Omental fat pad (tissue), 4 donors: Measurements from ENCODE around the gene PLCXD3. TPM values are rescaled to one million over a fixed set of nuclear protein-coding genes. Genes with fewer than 3 reads are reported as not detected.

Source experiments
- ATAC-seq: fragments of 150-250 bp; one replicate; pipeline ENCODE4 v1.9.1; 2016; ENCODE audit warnings: mild to moderate bottlenecking, moderate library complexity; ENCODE audit not compliant: low FRiP score
- DNase-seq: peaks from one replicate; pipeline ENCODE4 v3.0.0-alpha.2; 2019; ENCODE audit warnings: low spot score
- total RNA-seq, 4 donors: library from RNA; depleted of rRNA; stranded (reverse); fragments of >200 nt; gene quantifications; one replicate each; pipeline ENCODE4 v1.1.0, GENCODE V29; 2016
- TF ChIP-seq, protein P1 (sequence below), 3 donors: fragments of 450-650 bp; IDR thresholded peaks; one replicate each; pipeline ENCODE4 v1.5.1; 2016 to 2017; ENCODE audit warnings: antibody characterized with exemption in 3 of 3, mild to moderate bottlenecking in 3 of 3, moderate library complexity in 2 of 3

PLCXD3 gene
- total RNA-seq, 4 donors from 2014 or later: 2.5 to 12.1 (median 6.4) TPM

DNA sequence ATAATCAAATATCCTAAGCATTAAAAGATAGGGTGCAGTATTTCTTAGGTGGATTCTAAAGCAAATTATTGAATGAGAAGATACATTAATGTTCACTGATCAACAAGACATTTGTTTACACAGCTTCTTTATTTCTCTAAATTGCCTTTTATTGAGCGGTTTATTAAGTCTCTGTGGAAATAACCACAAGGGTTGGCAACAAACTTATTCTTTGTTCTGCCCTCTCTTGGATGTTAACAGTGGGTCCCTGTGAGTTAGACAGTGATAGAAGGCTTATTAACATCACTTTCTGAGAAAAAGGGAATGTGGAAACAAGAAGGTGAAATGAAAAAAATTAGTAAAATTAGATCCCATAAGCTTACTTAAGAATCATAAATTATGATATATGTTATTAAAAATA is 214.3 kb downstream of the PLCXD3 start:
- TF ChIP-seq, protein P1, sequence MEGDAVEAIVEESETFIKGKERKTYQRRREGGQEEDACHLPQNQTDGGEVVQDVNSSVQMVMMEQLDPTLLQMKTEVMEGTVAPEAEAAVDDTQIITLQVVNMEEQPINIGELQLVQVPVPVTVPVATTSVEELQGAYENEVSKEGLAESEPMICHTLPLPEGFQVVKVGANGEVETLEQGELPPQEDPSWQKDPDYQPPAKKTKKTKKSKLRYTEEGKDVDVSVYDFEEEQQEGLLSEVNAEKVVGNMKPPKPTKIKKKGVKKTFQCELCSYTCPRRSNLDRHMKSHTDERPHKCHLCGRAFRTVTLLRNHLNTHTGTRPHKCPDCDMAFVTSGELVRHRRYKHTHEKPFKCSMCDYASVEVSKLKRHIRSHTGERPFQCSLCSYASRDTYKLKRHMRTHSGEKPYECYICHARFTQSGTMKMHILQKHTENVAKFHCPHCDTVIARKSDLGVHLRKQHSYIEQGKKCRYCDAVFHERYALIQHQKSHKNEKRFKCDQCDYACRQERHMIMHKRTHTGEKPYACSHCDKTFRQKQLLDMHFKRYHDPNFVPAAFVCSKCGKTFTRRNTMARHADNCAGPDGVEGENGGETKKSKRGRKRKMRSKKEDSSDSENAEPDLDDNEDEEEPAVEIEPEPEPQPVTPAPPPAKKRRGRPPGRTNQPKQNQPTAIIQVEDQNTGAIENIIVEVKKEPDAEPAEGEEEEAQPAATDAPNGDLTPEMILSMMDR (IDR thresholded peaks at IDR 0.05): no peak
- ATAC-seq (no peak), DNase-seq (no peak)

DNA sequence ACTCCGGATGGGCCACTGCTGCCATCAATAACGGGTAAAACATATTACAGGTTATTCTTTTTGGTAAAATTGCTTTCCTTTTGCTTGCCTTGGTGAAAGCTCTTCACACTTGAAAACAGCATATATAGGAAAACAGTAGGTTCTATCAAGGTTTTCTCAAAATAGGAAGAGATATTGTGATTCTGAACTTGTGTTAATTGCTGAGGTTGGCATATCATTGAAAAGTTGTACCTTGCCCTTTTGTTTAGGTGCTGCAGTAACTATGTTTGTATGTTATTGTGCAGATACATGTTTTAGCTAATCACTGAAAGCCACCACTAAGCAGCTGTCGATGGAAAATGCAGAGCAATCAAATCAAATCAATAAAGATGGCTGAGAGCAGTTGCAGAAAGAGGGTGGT is 219.1 kb downstream of the PLCXD3 start:
- DNase-seq: no peak
- TF ChIP-seq, protein P1 (IDR thresholded peaks at IDR 0.05): no peak
- no peak for ATAC-seq

DNA sequence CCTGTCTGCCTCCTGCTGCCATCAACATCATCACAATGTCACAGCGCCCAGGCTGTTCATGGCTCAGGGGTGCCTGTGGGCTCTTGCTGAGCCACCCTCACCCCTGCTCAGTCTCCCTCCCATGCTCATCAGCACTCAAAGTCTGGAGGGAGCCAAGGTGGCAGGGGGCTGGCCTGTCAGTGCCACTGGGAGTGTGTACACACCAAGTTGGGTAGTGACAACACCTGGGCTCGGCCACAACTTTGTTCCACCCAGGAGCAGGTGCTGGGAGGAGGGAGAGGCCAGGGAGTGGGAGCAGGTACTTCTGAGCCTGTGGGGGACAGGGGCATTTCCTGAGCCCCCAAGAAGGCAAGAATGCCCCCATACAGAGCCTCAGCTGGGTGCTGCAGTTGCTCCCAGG is 219.6 kb downstream of the PLCXD3 start:
- DNase-seq: no peak
- TF ChIP-seq, protein P1 (IDR thresholded peaks at IDR 0.05): no peak
- no peak for ATAC-seq

DNA sequence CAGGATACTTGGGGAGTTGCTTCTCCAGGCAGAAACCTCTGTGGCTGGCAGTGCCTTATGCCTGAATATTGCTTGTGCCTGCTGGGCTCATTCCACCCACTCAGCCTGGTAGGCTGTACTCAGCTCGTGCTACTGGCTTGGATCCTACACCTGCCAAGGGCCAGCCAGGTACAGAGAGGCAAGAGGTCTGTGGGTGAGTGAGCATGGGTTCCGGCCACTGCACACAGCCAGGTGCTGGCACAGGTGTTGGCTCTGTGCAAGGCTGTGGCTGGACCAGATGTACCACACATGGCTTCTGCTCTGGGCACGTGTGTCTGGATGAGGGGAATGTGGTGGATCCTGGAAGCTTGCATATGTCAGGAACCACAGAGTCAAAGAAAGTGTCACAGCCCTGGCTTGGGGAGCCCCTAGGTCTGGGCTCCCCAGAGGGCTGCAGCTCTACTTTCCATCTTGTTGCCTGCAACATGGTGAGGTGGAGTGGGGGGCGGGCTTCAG is 220.4 kb downstream of the PLCXD3 start:
- TF ChIP-seq, protein P1 (IDR thresholded peaks at IDR 0.05): no peak
- no peak for DNase-seq
- no peak for ATAC-seq

DNA sequence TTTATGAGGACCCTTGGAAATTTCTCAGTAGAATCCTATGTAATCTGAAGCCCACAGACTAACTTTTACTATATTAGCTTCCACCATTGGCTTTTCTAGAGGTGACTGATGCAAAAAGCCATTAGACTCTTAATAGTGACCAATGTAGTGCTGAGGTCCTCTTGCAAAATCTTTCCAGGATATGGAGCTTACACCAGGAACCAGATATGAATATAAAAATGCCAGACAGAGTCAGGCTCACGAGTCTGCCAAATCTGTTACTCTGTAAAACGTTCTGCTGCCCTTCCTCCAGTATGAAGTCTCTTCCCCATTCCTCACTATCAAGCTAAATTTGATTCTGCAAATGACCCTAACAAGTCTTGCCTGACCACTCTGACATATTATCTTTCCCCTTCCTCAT is 223.7 kb downstream of the PLCXD3 start:
- no peak for ATAC-seq
- no peak for DNase-seq
- TF ChIP-seq, protein P1 (IDR thresholded peaks at IDR 0.05): no peak

DNA sequence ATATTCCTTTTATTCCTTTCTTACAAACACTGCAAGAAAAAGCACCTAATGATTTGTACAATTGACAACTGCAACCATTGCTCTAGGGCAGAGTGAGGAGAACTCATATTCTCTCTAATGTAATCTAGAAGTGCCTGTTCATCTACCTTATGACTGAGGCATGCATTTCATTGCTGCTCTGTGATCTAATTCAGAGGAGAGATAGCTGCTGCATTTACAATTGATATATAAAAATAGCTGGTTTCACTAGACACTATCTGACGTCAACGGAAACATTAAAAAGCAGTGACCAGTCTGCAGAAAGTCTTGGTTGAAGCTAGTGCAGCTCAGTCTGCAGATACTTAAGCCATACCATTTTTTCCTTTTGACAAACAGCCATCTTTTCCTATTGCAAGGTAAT is 224.2 kb downstream of the PLCXD3 start:
- ATAC-seq (no peak), DNase-seq (no peak)
- TF ChIP-seq, protein P1 (IDR thresholded peaks at IDR 0.05): no peak

DNA sequence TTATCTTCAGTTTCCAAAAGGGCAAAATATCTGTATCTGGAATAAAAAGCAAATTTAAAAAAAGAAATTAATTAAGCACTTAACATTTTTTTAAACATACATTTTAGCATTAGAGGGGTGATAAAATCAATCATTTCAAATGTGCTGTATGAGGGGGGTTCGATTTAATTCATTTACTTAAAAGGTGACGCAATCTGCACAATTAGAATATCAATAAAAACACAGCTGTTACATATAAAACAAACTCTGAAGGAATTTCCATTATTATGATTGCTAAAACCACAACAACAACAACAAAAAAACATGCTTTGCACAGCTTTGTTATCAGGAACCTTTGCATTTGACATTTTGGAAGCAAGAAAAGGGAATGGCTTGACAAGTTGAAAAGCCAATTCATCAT is 225.5 kb downstream of the PLCXD3 start:
- ATAC-seq (no peak), DNase-seq (no peak)
- TF ChIP-seq, protein P1 (IDR thresholded peaks at IDR 0.05): no peak
